HAP-1 (cell line): ENCODE results near the gene IFNL2.
"Not testable (repeated sequence)": the region's sequence is repeated elsewhere in the genome, so short reads cannot be mapped to it uniquely, and the experiment has no call there.

Experiments used
- DNase-seq, 2 experiments: peaks; one replicate each; pipeline ENCODE4 v3.0.0-alpha.2; 2016 to 2020; ENCODE audit warnings: low spot score in 2 of 2
- H3K27me3 ChIP-seq: fragments of 250-450 bp; sonication (Bioruptor Pico); 2 replicates; pipeline ENCODE4 v1.5.1; 2020; ENCODE audit warnings: low read depth, mild to moderate bottlenecking, moderate library complexity
- H3K36me3 ChIP-seq: fragments of 250-450 bp; sonication (Bioruptor Pico); replicated peaks from 2 replicates; pipeline ENCODE4 v1.5.1; 2020; ENCODE audit warnings: mild to moderate bottlenecking
- H3K4me1 ChIP-seq: fragments of 250-450 bp; sonication (Bioruptor Pico); 2 replicates; pipeline ENCODE4 v1.5.1; 2020; ENCODE audit warnings: mild to moderate bottlenecking
- H3K4me3 ChIP-seq: fragments of 250-450 bp; sonication (Bioruptor Pico); 2 replicates; pipeline ENCODE4 v1.5.1; 2020; ENCODE audit warnings: mild to moderate bottlenecking, moderate library complexity
- H3K9me3 ChIP-seq: fragments of 250-450 bp; sonication (Bioruptor Pico); 2 replicates; pipeline ENCODE4 v1.5.1; 2020; ENCODE audit warnings: mild to moderate bottlenecking, moderate library complexity
- in situ Hi-C: fragments of 300-500 bp; cut with MboI; formaldehyde crosslinking; loops from 3 replicates; pipeline ENCODE4 v1.14.3; 2020; ENCODE audit warnings: low sequenced_read_pairs, inconsistent platforms, mixed read lengths

IFNL2 gene

GRCh38 chr19:39264306-39265290, 3.6 kb upstream of the IFNL2 start:
- no peaks in the 10 kb centered on the region for H3K27me3 ChIP-seq
- no peak overlapping the region for H3K4me3 ChIP-seq

GRCh38 chr19:39265321-39265916, 2.8 kb upstream of the IFNL2 start:
- H3K4me1 ChIP-seq: no peaks in the 10 kb centered on the region
- H3K4me3 ChIP-seq: no peak overlapping the region
- H3K27me3 ChIP-seq: no peaks in the 10 kb centered on the region
- H3K36me3 ChIP-seq: no peaks in the 10 kb centered on the region
- in situ Hi-C loops: no loop called here
- no peaks in the 10 kb centered on the region for H3K9me3 ChIP-seq
- DNase-seq: no peak

More at GRCh38 chr19:39264306-39265290, 3.6 kb upstream of the IFNL2 start:
- Histone ChIP-seq H3K9me3 (no peaks in the 10 kb centered on the region), H3K36me3 (no peaks in the 10 kb centered on the region), H3K4me1 (no peaks in the 10 kb centered on the region)
- DNase-seq: no peak
- in situ Hi-C loops: no loop called here

- H3K36me3 ChIP-seq, H3K27me3 ChIP-seq, in situ Hi-C loops, H3K4me1 ChIP-seq, DNase-seq, H3K9me3 ChIP-seq, H3K4me3 ChIP-seq: not testable (repeated sequence)
These were observed 481 bp downstream of the IFNL2 start for GRCh38 chr19:39268531-39269223.

DNA sequence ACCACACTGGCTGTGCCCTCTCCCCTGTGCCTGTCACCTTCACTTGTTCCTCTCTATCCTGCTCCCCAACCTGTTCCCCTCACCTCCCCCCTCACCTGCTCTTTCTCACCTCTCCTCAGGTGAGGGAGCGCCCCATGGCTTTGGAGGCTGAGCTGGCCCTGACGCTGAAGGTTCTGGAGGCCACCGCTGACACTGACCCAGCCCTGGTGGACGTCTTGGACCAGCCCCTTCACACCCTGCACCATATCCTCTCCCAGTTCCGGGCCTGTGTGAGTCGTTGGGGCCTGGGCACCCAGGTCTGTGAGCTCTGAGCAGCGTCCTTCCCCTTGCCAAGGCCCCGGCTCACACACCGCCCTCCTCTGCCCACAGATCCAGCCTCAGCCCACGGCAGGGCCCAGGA, 1.2 kb downstream of the IFNL2 start:
- H3K9me3 ChIP-seq, DNase-seq, H3K4me1 ChIP-seq, H3K4me3 ChIP-seq, in situ Hi-C loops, H3K36me3 ChIP-seq, H3K27me3 ChIP-seq: not testable (repeated sequence)

DNA sequence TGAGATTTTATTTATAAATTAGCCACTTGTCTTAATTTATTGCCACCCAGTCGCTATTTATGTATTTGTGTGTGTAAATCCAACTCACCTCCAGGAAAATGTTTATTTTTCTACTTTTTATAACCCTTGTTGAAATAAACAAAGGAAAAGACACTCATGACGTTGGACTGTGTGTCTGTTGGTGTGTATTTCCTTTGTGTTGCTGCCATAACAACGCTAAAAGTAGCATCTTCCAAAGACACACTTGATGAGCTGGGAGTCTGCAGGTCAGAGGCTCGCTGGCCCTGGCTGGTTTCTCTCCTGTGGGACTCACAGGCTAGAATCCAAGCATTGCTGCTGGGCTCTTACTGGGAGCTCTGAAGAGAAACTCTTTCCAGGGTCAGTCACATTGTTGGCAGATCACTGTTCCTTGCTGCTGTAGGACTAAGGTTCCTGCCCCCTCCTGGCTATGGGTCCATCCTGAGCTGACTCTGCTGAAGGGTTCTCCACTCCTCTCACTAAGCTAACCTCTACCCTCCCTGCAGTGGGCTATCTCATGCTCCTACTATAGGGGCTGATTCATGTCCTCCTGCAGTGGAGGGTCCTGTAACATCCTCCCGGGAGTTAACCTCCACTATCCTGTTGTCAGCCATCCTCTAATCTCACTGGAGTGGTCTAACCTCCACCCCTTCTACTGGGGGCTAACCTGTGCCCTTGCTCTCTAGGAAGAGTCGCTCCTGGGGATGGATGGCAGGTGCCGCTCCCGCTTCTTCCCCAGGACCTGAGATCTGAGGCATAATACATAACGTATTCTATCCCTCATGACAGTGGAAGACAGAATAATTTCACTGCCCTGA, 2.1 kb downstream of the IFNL2 start:
- in situ Hi-C loops: no loop called here

DNA sequence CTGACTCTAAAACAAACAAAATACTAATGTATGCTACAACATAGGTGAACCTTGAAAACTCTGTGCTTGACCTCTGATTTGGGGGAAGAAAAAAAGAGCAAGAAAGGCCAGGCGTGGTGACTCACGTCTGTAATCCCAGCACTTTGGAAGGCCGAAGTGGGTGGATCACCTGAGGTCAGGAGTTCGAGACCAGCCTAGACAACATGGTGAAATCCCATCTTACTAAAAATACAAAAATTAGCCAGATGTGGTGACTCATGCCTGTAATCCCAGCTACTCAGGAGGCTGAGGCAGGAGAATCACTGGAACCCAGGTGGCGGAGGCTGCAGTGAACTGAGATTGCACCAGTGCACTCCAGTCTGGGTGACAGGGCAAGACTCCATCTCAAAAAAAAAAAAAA, 5.7 kb downstream of the IFNL2 start:
- H3K9me3 ChIP-seq, in situ Hi-C loops, H3K27me3 ChIP-seq, DNase-seq, H3K4me3 ChIP-seq, H3K36me3 ChIP-seq, H3K4me1 ChIP-seq: not testable (repeated sequence)

More for the DNA sequence above, 2.1 kb downstream of the IFNL2 start:
- Histone ChIP-seq H3K4me3 (no peak overlapping the region), H3K9me3 (no peaks in the 10 kb centered on the region), H3K36me3 (no peaks in the 10 kb centered on the region), H3K4me1 (no peaks in the 10 kb centered on the region), H3K27me3 (no peaks in the 10 kb centered on the region)
- DNase-seq: no peak

- Histone ChIP-seq H3K4me1 (no peaks in the 10 kb centered on the region), H3K36me3 (no peaks in the 10 kb centered on the region), H3K9me3 (no peaks in the 10 kb centered on the region), H3K27me3 (peaks cover 5% of the 10 kb centered on the region), H3K4me3 (no peak overlapping the region)
- in situ Hi-C loops: no loop called here
- DNase-seq: no peak
These were observed 7.4 kb downstream of the IFNL2 start for GRCh38 chr19:39275578-39275977.

DNA sequence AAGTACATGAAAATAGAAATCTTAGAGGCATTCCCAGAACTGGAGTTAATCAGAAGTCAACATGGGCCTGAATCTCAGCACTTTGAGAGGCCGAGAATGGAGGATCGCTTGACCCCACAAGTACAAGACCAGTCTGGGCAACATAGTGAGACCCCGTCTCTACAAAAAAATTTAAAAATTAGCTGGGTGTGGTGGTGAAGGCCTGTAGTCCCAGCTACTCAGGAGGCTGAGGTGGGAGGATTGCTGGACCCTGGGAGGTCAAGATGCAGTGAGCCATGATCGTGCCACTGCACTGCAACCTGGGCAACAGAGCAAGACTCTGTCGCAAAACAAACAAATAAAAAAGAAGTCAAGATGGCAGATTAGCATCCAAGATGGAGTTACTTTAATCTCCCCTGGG, 8.5 kb downstream of the IFNL2 start:
- H3K27me3 ChIP-seq: peaks cover 5% of the 10 kb centered on the region
- DNase-seq: no peak
- H3K4me3 ChIP-seq: no peak overlapping the region
- H3K9me3 ChIP-seq: no peaks in the 10 kb centered on the region
- in situ Hi-C loops: no loop called here
- H3K4me1 ChIP-seq: no peaks in the 10 kb centered on the region
- no peaks in the 10 kb centered on the region for H3K36me3 ChIP-seq

GRCh38 chr19:39277598-39277997, 9.4 kb downstream of the IFNL2 start:
- H3K27me3 ChIP-seq: peaks cover 5% of the 10 kb centered on the region
- no peaks in the 10 kb centered on the region for H3K36me3 ChIP-seq
- no peak overlapping the region for H3K4me3 ChIP-seq
- in situ Hi-C loops: no loop called here
- DNase-seq: no peak
- H3K9me3 ChIP-seq: no peaks in the 10 kb centered on the region
- no peaks in the 10 kb centered on the region for H3K4me1 ChIP-seq

DNA sequence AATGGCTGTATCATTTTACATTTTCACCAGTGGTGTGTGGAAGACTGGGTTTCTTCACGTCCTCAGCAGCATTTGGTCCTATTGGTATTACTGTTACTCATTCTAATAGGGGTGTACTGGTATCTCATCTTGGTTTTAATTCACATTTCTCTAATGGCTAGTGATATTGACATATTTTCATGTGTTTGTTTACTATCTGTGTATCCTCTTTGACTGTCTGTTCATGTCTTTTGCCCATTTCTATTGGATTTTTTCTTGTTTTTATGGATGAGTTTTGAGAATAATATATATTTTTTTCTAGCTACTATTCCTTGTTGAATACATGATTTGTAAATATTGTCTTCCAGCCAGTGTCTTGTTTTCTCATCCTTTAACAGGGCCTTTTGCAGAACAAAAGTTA, 13.8 kb downstream of the IFNL2 start:
- DNase-seq: no peak
- Histone ChIP-seq H3K4me1 (no peaks in the 10 kb centered on the region), H3K9me3 (peaks cover 2% of the 10 kb centered on the region; the same call in 1 of the 2 replicates), H3K36me3 (no peaks in the 10 kb centered on the region), H3K4me3 (no peak overlapping the region), H3K27me3 (peaks cover 11% of the 10 kb centered on the region)
- in situ Hi-C loops: no loop called here

GRCh38 chr19:39284032-39284431, 15.8 kb downstream of the IFNL2 start:
- Histone ChIP-seq H3K36me3 (no peaks in the 10 kb centered on the region), H3K27me3 (peaks cover 8% of the 10 kb centered on the region), H3K9me3 (peaks cover 2% of the 10 kb centered on the region; the same call in 1 of the 2 replicates), H3K4me1 (no peaks in the 10 kb centered on the region), H3K4me3 (no peak overlapping the region)
- DNase-seq: no peak
- in situ Hi-C loops: no loop called here

DNA sequence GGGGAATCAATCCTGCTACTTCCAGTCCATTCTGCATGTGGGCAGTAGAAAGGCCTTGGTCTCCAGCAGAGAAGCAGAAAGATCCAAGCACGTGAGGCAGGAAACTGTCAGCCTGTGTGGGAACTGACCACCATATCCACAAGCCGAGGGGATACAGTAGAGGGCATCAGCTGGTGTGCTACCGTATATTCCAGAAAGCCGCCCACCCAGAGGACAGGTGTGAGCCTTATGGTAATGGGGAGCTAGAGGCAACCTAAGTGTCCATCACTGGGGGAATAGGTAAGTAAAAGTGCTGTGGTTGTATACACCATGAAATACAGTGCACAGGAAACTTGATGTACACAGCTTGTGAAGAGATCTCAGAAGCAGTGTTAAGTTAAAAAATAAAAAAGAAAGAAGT, 25.2 kb downstream of the IFNL2 start:
- no peak overlapping the region for H3K4me3 ChIP-seq
- H3K4me1 ChIP-seq: no peaks in the 10 kb centered on the region
- H3K27me3 ChIP-seq: peaks cover 11% of the 10 kb centered on the region; the same call in 1 of the 2 replicates
- in situ Hi-C loops: no loop called here
- H3K36me3 ChIP-seq: no peaks in the 10 kb centered on the region
- no peak for DNase-seq
- no peaks in the 10 kb centered on the region for H3K9me3 ChIP-seq

- no peak within 1 kb of the TSS for H3K4me3 ChIP-seq
- in situ Hi-C loops: no loop called here
- DNase-seq: no peak
These were observed 28.0 kb downstream of the IFNL2 start, which contains the start of gene IFNL1 for GRCh38 chr19:39296055-39296645. Gene IFNL1, plus strand, starts transcription at chr19:39296407. Its CDS starts 15 bp downstream, at chr19:39296422.

More at GRCh38 chr19:39296055-39296645, 28.0 kb downstream of the IFNL2 start, which contains the start of gene IFNL1:
- Histone ChIP-seq H3K36me3 (no peaks in the 10 kb centered on the region), H3K4me1 (no peaks in the 10 kb centered on the region), H3K9me3 (no peaks in the 10 kb centered on the region), H3K27me3 (peaks cover 3% of the 10 kb centered on the region; the same call in 1 of the 2 replicates)
